CD14-positive monocyte (primary cell): Measurements from ENCODE around the gene MIA. TPM values are rescaled to one million over a fixed set of nuclear protein-coding genes. Genes with fewer than 3 reads are reported as not detected.

Experiments used
- DNase-seq, 3 donors: peaks; one replicate each; pipeline ENCODE4 v3.0.0-alpha.2; 2011 to 2022
- H2AFZ ChIP-seq: 2 replicates; pipeline ENCODE4 v1.6.0; 2012; ENCODE audit warnings: mild to moderate bottlenecking, low read depth, low read length, inconsistent platforms; ENCODE audit not compliant: insufficient read depth, poor library complexity, severe bottlenecking
- H3K27ac ChIP-seq, 2 donors: 1 replicate in 1 of 2; 2 replicates in 1 of 2; pipeline ENCODE4 v1.5.1; 2012 to 2013; ENCODE audit warnings: low read length in 2 of 2, control low read depth in 1 of 2, inconsistent platforms in 1 of 2, low read depth in 1 of 2, mild to moderate bottlenecking in 1 of 2
- H3K27me3 ChIP-seq, 2 donors: one replicate each; pipeline versions ENCODE4 v1.6.0 to v1.6.1; 2011 to 2013; ENCODE audit warnings: low read length in 2 of 2; ENCODE audit not compliant: control insufficient read depth in 2 of 2, insufficient read depth in 2 of 2
- H3K36me3 ChIP-seq, 2 donors: replicated peaks in 1 of 2; 1 replicate in 1 of 2; 2 replicates in 1 of 2; pipeline versions ENCODE4 v1.5.1 to v1.6.1; 2012 to 2013; ENCODE audit warnings: low read length in 2 of 2, control low read depth in 1 of 2, inconsistent platforms in 1 of 2, mild to moderate bottlenecking in 1 of 2; ENCODE audit not compliant: insufficient read depth in 2 of 2, control insufficient read depth in 1 of 2
- H3K4me1 ChIP-seq, 2 donors: 1 replicate in 1 of 2; 2 replicates in 1 of 2; pipeline versions ENCODE4 v1.5.1 to v1.6.1; 2012 to 2013; ENCODE audit warnings: low read length in 2 of 2, control low read depth in 1 of 2, inconsistent platforms in 1 of 2, mild to moderate bottlenecking in 1 of 2, moderate library complexity in 1 of 2; ENCODE audit not compliant: insufficient read depth in 2 of 2, control insufficient read depth in 1 of 2
- H3K4me2 ChIP-seq: replicated peaks from 2 replicates; pipeline ENCODE3; 2012; ENCODE audit warnings: low read length, moderate library complexity, mild to moderate bottlenecking; ENCODE audit not compliant: poor library complexity, severe bottlenecking; ENCODE audit errors: extremely low read depth
- H3K4me3 ChIP-seq, 3 experiments: fragments of 200-600 bp in 1 of 3; sonication (generic) in 1 of 3; replicated peaks in 1 of 3; 1 replicate in 2 of 3; 2 replicates in 1 of 3; pipeline ENCODE4 v1.5.1; 2011 to 2013; ENCODE audit warnings: low read length in 3 of 3, mild to moderate bottlenecking in 3 of 3, control low read depth in 2 of 3, low read depth in 2 of 3, inconsistent platforms in 1 of 3, moderate library complexity in 1 of 3
- H3K79me2 ChIP-seq: 2 replicates; pipeline ENCODE4 v1.6.0; 2012; ENCODE audit warnings: mild to moderate bottlenecking, control low read depth, inconsistent platforms, low read length, moderate library complexity; ENCODE audit not compliant: insufficient read depth
- H3K9ac ChIP-seq: 2 replicates; pipeline ENCODE4 v1.6.0; 2017; ENCODE audit warnings: low read length, mild to moderate bottlenecking; ENCODE audit not compliant: insufficient read depth, poor library complexity, severe bottlenecking
- H3K9me3 ChIP-seq, 2 donors: replicated peaks in 1 of 2; 1 replicate in 1 of 2; 2 replicates in 1 of 2; pipeline versions ENCODE4 v1.5.1 to v1.6.1; 2012 to 2013; ENCODE audit warnings: low read length in 2 of 2, control low read depth in 1 of 2; ENCODE audit not compliant: control insufficient read depth in 1 of 2, insufficient read depth in 1 of 2
- H4K20me1 ChIP-seq: 2 replicates; pipeline ENCODE4 v1.6.0; 2012; ENCODE audit warnings: mild to moderate bottlenecking, low read length, control low read depth, moderate library complexity; ENCODE audit not compliant: insufficient read depth
- H3K27ac Mint-ChIP-seq, 7 donors: one replicate each; pipeline ENCODE4 v1.8.0; 2020; ENCODE audit warnings: mild to moderate bottlenecking in 7 of 7, mixed read lengths in 7 of 7, moderate library complexity in 6 of 7, inconsistent platforms in 2 of 7
- H3K27me3 Mint-ChIP-seq, 3 donors: one replicate each; pipeline ENCODE4 v1.8.0; 2021 to 2022; ENCODE audit warnings: low read depth in 3 of 3, mild to moderate bottlenecking in 3 of 3, mixed read lengths in 3 of 3, moderate library complexity in 3 of 3, inconsistent platforms in 1 of 3
- H3K36me3 Mint-ChIP-seq, 2 donors: one replicate each; pipeline ENCODE4 v1.8.0; 2020; ENCODE audit warnings: mixed read lengths in 2 of 2, inconsistent platforms in 1 of 2, mild to moderate bottlenecking in 1 of 2
- H3K4me1 Mint-ChIP-seq: one replicate; pipeline ENCODE4 v1.8.0; 2020; ENCODE audit warnings: mild to moderate bottlenecking, mixed read lengths
- H3K4me3 Mint-ChIP-seq, 2 donors: one replicate each; pipeline ENCODE4 v1.8.0; 2020; ENCODE audit warnings: mild to moderate bottlenecking in 2 of 2, mixed read lengths in 2 of 2, moderate library complexity in 1 of 2
- H3K9me3 Mint-ChIP-seq, 7 donors: one replicate each; pipeline ENCODE4 v1.8.0; 2020 to 2022; ENCODE audit warnings: mixed read lengths in 7 of 7, mild to moderate bottlenecking in 6 of 7, moderate library complexity in 6 of 7, inconsistent platforms in 2 of 7
- CTCF ChIP-seq: fragments of 200-600 bp; IDR thresholded peaks from one replicate; pipeline ENCODE4 v1.8.0; 2022; ENCODE audit warnings: antibody characterized with exemption, mild to moderate bottlenecking
- WGBS: methylation state at CpG from one replicate; pipeline ENCODE4 v1.1.5; 2013; ENCODE audit warnings: missing lambda C conversion rate; ENCODE audit not compliant: insufficient coverage; 5-methylcytosine and 5-hydroxymethylcytosine counted together
- intact Hi-C, 2 donors: fragments of 100-400 bp; cut with micrococcal nuclease; formaldehyde crosslinking; loops; one replicate each; pipeline versions ENCODE4 v1.15.0 to v1.15.1; 2023
- polyA plus RNA-seq, 3 donors: library from polyadenylated mRNA; depleted of rRNA in 1 of 3; unstranded in 2 of 3; stranded (reverse) in 1 of 3; fragments of 300-500 nt in 2 of 3; fragments of >200 nt in 1 of 3; fragmentation: Illumina TruSeq in 2 of 3; gene quantifications; 1 replicate in 2 of 3; 2 replicates in 1 of 3; pipeline ENCODE4 v1.2.3, GENCODE V29; 2012 to 2021

Gene MIA
- polyA plus RNA-seq, 3 donors: 0.47 TPM; not detected in 2

- H3K4me3 ChIP-seq: no peak overlapping the region
- peaks cover 0 to 5% of the 10 kb centered on the region in 2 donors for H3K27me3 ChIP-seq
- H3K9me3 ChIP-seq: no peaks in the 10 kb centered on the region
- H3K79me2 ChIP-seq: peaks cover 4% of the 10 kb centered on the region
- no peak overlapping the region for H3K4me2 ChIP-seq
- H3K36me3 ChIP-seq: peaks cover 11 to 15% of the 10 kb centered on the region in 2 donors
- no peak overlapping the region for H2AFZ ChIP-seq
- TF ChIP-seq CTCF: no peak
- Mint-ChIP-seq H3K4me3 (peak overlapping the region in 1 of 2 donors; percentile 15), H3K27me3 (peaks cover 10 to 31% (median 25%) of the 10 kb centered on the region in 3 donors), H3K9me3 (peaks cover 0 to 1% (median 0%) of the 10 kb centered on the region in 7 donors), H3K27ac (no peak overlapping the region), H3K36me3 (peaks cover 13 to 19% of the 10 kb centered on the region in 2 donors), H3K4me1 (peaks cover 45% of the 10 kb centered on the region)
- intact Hi-C loops: loop anchor here (5.0 kb wide), 2 partner anchors 36 to 319 kb away; partner anchors contain the start of genes MIA (in 1 of the 2) and RAB4B (in 1 of the 2)
- H3K27ac ChIP-seq: no peak overlapping the region
- H3K4me1 ChIP-seq: peaks cover 26 to 35% of the 10 kb centered on the region in 2 donors
- no peak for DNase-seq
- H3K9ac ChIP-seq: no peak overlapping the region
- no CpG with 5 or more reads among the region's 4 CpGs for WGBS
- peaks cover 19% of the 10 kb centered on the region for H4K20me1 ChIP-seq
Measured at GRCh38 chr19:40813182-40813581, 37.9 kb downstream of the MIA start.

- Mint-ChIP-seq H3K27me3 (peaks cover 13 to 31% (median 25%) of the 10 kb centered on the region in 3 donors), H3K36me3 (peaks cover 2 to 4% of the 10 kb centered on the region in 2 donors), H3K27ac (peak overlapping the region in 1 of 7 donors; percentile 58), H3K4me1 (peaks cover 47% of the 10 kb centered on the region), H3K4me3 (peak overlapping the region in 1 of 2 donors; percentile 6), H3K9me3 (peaks cover 0 to 1% (median 0%) of the 10 kb centered on the region in 7 donors)
- TF ChIP-seq CTCF: no peak
- H3K4me3 ChIP-seq: no peak overlapping the region
- H3K27ac ChIP-seq: no peak overlapping the region
- peaks cover 32 to 42% of the 10 kb centered on the region in 2 donors for H3K4me1 ChIP-seq
- H3K9ac ChIP-seq: no peak overlapping the region
- peaks cover 0 to 5% of the 10 kb centered on the region in 2 donors for H3K27me3 ChIP-seq
- H2AFZ ChIP-seq: no peak overlapping the region
- WGBS: 86% methylated on average over 3 of the region's 4 CpGs
- no peak for DNase-seq
- H3K36me3 ChIP-seq: no peaks in the 10 kb centered on the region
- no peaks in the 10 kb centered on the region for H3K79me2 ChIP-seq
- H3K4me2 ChIP-seq: no peak overlapping the region
- peaks cover under 1% of the 10 kb centered on the region for H4K20me1 ChIP-seq
- no peaks in the 10 kb centered on the region for H3K9me3 ChIP-seq
- intact Hi-C loops: loop anchor here in 1 of 2 donors (5.0 kb wide), 1 partner anchor 153 kb away; no protein-coding TSS in a partner anchor
Measured at GRCh38 chr19:40815223-40815622, 39.9 kb downstream of the MIA start.
